GM18517 (cell line): ENCODE data around the gene NPAT.

Experiments
- ATAC-seq: cut with Tn5 transposase; IDR thresholded peaks from one replicate; pipeline ENCODE4 v1.9.1; 2021; ENCODE audit warnings: mild to moderate bottlenecking, moderate library complexity; ENCODE audit not compliant: unreplicated experiment

The NPAT gene

GRCh38 chr11:108222574-108223347, at the start of gene NPAT, which contains the start of gene ATM:
Gene NPAT (minus strand): TSS chr11:108222638. CDS start chr11:108222536, 102 bp downstream.
Gene ATM (plus strand): TSS chr11:108223067. CDS start chr11:108227625, 4,558 bp downstream.
- ATAC-seq: peak; percentile 80

- no peak for ATAC-seq
Observed at GRCh38 chr11:108269583-108269982, 47.1 kb upstream of the NPAT start.

DNA sequence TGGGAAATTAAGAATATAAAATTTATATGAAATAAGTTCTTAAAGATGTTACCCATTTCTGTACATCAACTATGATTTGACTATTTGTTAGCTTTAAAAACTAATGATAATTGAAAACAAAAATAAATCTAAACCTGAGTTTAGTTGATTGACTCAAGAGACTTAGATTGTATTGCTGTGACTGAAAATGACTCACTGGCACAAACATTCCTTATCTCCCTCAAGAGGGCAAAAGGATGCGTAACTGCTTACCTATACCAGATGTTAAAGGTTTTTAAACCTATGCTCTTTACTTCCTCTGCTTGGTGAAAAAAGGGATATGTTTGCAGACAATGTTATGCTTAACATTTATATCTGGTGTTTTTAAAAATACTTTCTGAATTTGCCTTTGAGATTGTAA, 30.7 kb upstream of the NPAT start:
- no peak for ATAC-seq

DNA sequence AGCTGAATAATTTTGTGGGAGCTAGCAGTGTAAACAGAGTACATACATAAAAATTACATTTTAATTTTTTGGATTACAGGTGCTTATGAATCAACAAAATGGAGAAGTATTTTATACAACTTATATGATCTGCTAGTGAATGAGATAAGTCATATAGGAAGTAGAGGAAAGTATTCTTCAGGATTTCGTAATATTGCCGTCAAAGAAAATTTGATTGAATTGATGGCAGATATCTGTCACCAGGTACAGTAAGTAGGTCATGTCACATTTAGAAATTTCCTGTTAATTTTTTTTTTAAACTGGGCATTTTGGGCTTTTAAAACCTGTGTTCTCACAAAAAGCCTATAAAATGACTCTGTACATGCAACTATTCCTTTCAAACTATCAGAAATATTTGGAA, 24.4 kb upstream of the NPAT start:
- no peak for ATAC-seq

- no peak for ATAC-seq
Observed at GRCh38 chr11:108246308-108246707, 23.9 kb upstream of the NPAT start.

- no peak for ATAC-seq
Observed at GRCh38 chr11:108242422-108242821, 20.0 kb upstream of the NPAT start.

- ATAC-seq: no peak
Observed at GRCh38 chr11:108241330-108242037, 19.0 kb upstream of the NPAT start.

DNA sequence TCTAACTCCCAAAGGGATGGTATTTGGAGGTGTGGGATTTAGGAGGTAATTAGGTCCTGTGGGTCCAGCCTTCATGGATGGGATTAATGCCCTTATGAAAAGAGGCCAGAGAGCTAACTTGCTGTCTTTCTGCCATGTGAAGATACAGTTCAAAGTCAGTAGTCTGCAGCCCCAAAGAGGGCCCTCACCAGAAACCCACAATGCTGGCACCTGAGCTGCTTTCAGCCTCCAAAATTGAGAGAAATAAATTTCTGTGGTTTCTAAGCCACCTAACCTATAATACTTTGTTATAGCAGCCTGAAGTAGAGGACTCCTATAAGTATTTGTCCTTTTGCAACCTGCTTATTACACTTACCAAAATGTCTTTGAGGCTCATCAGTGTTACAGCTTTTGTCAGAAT, 16.6 kb upstream of the NPAT start:
- ATAC-seq: no peak

GRCh38 chr11:108237058-108237481, 14.6 kb upstream of the NPAT start:
- ATAC-seq: peak; percentile 40

- no peak for ATAC-seq
Observed at GRCh38 chr11:108235633-108236032, 13.2 kb upstream of the NPAT start.

GRCh38 chr11:108235192-108235591, 12.8 kb upstream of the NPAT start:
- no peak for ATAC-seq

DNA sequence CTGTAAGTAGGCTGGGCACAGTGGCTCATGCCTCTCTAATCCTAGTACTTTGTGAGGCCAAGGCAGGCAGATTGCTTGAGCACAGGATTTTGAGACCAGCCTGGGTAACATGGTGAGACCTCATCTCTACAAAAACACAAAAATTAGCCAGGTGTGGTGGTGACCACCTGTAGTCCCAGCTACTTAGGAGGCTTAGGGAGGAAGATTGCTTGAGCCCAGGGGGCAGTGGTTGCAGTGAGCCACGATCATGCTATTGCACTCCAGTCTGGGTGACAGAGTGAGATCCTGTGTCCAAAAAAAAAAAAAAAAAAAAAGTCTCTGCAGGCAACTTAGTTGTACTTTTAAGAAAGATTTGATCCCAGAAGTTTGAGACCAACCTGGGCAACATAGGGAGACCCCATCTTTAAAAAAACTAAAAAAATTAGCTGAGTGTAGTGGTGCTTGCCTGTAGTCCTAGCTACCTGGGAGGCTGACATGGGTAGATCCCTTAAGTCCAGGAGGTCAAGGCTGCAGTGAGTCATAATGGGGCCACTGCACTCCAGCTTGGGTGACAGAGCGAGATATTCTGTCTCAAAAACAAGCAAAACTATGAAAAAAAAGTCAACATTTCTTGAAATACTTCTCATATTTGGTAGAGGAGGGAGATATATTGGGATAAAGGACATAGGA, 11.0 kb upstream of the NPAT start:
- ATAC-seq: no peak

- no peak for ATAC-seq
Observed at GRCh38 chr11:108228251-108228650, 5.8 kb upstream of the NPAT start.

GRCh38 chr11:108226036-108226435, 3.6 kb upstream of the NPAT start:
- no peak for ATAC-seq

GRCh38 chr11:108224911-108225786, 2.7 kb upstream of the NPAT start:
- no peak for ATAC-seq

GRCh38 chr11:108224366-108224765, 1.9 kb upstream of the NPAT start:
- ATAC-seq: no peak

DNA sequence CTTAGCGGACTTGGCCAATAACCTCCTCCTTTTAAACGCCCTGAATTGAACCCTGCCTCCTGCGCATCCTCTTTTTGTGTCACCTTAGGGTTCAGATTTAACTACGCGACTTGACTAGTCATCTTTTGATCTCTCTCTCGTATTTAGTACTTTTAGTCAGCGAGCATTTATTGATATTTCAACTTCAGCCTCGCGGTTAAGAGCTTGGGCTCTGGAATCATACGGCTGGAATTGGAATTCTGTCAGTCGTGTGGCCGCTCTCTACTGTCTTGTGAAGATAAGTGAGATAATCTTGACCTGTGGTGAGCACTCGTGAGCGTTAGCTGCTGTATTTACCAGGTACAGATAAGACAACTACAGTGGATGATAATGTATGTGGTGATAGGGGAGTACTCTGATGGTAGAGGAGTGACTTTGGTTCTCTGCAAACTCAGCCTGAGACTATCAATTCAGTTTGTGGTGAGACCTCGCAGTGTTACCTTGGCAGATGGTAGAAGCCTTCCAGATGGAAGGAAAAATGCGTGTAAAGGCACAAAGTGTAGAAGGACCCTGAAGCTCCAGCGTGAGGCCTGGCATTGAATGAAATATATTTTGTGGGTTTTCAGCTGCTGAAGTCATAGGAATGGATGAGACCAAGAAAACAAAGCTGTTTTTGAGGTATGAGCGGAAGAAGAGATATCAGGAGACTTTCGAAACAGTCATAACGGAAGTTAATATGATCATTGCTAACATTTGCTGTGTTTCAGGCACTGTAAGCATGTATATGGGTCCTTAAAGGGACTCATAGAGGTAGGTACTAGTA, 1.1 kb upstream of the NPAT start:
- peak; percentile 44 for ATAC-seq

GRCh38 chr11:108221911-108222573, 396 bp downstream of the NPAT start:
- no peak for ATAC-seq

- no peak for ATAC-seq
Observed at GRCh38 chr11:108221371-108221770, 1.1 kb downstream of the NPAT start.
